ENCODE data around the gene NTRK3.

DNA sequence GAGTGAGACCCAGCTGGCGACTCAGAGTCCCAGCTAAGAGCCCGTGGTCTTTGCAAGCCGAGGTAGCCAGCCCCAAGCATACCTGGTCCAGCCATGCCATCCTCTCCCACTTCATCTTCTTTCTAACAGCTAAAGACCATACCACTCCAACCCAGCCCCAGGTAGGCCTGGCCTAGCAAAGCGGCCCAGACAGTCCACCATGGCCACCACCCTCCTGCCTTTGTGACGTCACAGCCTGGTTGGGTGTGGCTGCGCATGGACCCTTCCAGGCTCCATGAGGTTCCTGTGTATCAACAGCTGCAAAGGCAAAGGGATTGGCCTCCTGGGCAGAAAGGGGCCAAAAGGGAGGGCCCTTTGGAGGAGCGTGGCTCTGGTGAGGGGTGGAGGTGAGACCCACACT lies 4.1 kb downstream of the NTRK3 start:
- TF ChIP-seq, protein P1, sequence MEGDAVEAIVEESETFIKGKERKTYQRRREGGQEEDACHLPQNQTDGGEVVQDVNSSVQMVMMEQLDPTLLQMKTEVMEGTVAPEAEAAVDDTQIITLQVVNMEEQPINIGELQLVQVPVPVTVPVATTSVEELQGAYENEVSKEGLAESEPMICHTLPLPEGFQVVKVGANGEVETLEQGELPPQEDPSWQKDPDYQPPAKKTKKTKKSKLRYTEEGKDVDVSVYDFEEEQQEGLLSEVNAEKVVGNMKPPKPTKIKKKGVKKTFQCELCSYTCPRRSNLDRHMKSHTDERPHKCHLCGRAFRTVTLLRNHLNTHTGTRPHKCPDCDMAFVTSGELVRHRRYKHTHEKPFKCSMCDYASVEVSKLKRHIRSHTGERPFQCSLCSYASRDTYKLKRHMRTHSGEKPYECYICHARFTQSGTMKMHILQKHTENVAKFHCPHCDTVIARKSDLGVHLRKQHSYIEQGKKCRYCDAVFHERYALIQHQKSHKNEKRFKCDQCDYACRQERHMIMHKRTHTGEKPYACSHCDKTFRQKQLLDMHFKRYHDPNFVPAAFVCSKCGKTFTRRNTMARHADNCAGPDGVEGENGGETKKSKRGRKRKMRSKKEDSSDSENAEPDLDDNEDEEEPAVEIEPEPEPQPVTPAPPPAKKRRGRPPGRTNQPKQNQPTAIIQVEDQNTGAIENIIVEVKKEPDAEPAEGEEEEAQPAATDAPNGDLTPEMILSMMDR (IDR thresholded peaks at IDR 0.05) = no peak
- no peak for TF ChIP-seq POLR2A (IDR thresholded peaks at IDR 0.05)
